Fibroblast of skin of left quadriceps (primary cell): Measurements from ENCODE around the gene RNF13.

Experiments
- DNase-seq, 2 experiments: peaks; one replicate each; pipeline ENCODE4 v3.0.0-alpha.2; 2013; ENCODE audit warnings: low read depth in 2 of 2

Gene RNF13

GRCh38 chr3:149812606-149813366 is at the start of gene RNF13:
Gene RNF13, plus strand, starts transcription at chr3:149813215. Its CDS starts 32,812 bp downstream, at chr3:149846027.
- DNase-seq: peak; percentile 83 to 85

GRCh38 chr3:149763565-149764195 is 49.3 kb upstream of the RNF13 start:
- DNase-seq: no peak

GRCh38 chr3:149764302-149764701 is 48.7 kb upstream of the RNF13 start:
- no peak for DNase-seq

GRCh38 chr3:149765762-149766334 is 47.2 kb upstream of the RNF13 start:
- DNase-seq: peak in 1 of 2 experiments; percentile 11

- DNase-seq: no peak
Observed at GRCh38 chr3:149767720-149768119, 45.3 kb upstream of the RNF13 start.

GRCh38 chr3:149768704-149769103 is 44.3 kb upstream of the RNF13 start:
- no peak for DNase-seq

- no peak for DNase-seq
Observed at GRCh38 chr3:149770246-149770645, 42.8 kb upstream of the RNF13 start.

GRCh38 chr3:149771652-149772271 is 41.3 kb upstream of the RNF13 start:
- no peak for DNase-seq

- DNase-seq: no peak
Observed at GRCh38 chr3:149772861-149773260, 40.2 kb upstream of the RNF13 start.

GRCh38 chr3:149776170-149776569 is 36.8 kb upstream of the RNF13 start:
- no peak for DNase-seq

GRCh38 chr3:149777414-149778214 is 35.4 kb upstream of the RNF13 start:
- no peak for DNase-seq

GRCh38 chr3:149781211-149781610 is 31.8 kb upstream of the RNF13 start:
- DNase-seq: no peak

GRCh38 chr3:149781741-149782140 is 31.3 kb upstream of the RNF13 start:
- no peak for DNase-seq

- DNase-seq: peak; percentile 63 to 64
Observed at GRCh38 chr3:149783576-149783975, 29.4 kb upstream of the RNF13 start.

GRCh38 chr3:149784064-149784704 is 28.8 kb upstream of the RNF13 start:
- peak; percentile 24 to 34 for DNase-seq

GRCh38 chr3:149790268-149790667 is 22.7 kb upstream of the RNF13 start:
- DNase-seq: no peak

GRCh38 chr3:149790698-149791097 is 22.3 kb upstream of the RNF13 start:
- DNase-seq: no peak

GRCh38 chr3:149792452-149793270 is 20.4 kb upstream of the RNF13 start, which contains the start of gene ANKUB1:
Gene ANKUB1, minus strand, starts transcription at chr3:149792554. Its CDS starts 188 bp downstream, at chr3:149792366.
- DNase-seq: no peak

- no peak for DNase-seq
Observed at GRCh38 chr3:149796026-149796425, 17.0 kb upstream of the RNF13 start.

- no peak for DNase-seq
Observed at GRCh38 chr3:149800693-149801092, 12.3 kb upstream of the RNF13 start.
